Erythroblast (primary cell): ENCODE results near the gene ZCCHC7.

ENCODE experiments used
- GATA1 ChIP-seq: IDR thresholded peaks from 2 replicates; pipeline ENCODE4 v1.6.1; 2011; ENCODE audit warnings: low read depth, mild to moderate bottlenecking, control low read depth, low read length, moderate library complexity
- POLR2A ChIP-seq: IDR thresholded peaks from 2 replicates; pipeline ENCODE4 v1.6.1; 2011; ENCODE audit warnings: mild to moderate bottlenecking, low read length

GRCh38 chr9:37163299-37163698, 42.9 kb downstream of the ZCCHC7 start:
- TF ChIP-seq POLR2A (no peak), GATA1 (no peak)
